GM12878 (cell line): ENCODE measurements around the gene DDIT4. TPM values are rescaled to one million over a fixed set of nuclear protein-coding genes. Genes with fewer than 3 reads are reported as not detected.

ENCODE experiments used
- ATAC-seq: fragments of 200-7000 bp; cut with Tn5 transposase; 3 replicates; pipeline ENCODE4 v1.9.1; 2020; ENCODE audit warnings: mild to moderate bottlenecking, moderate library complexity
- BruUV-seq: library from RNA; stranded (reverse); fragments of 400-500 nt; replicated peaks from 2 replicates; lab custom pipeline; 2021; lab: Mats Ljungman, UMichigan
- CTCF ChIA-PET: fragments of 300-600 bp; sonication (Branson Sonifier 250); formaldehyde crosslinking; extraction: SDS; loops from one replicate; lab custom pipeline; 2021; ENCODE audit warnings: inconsistent platforms; lab: Yijun Ruan, JAX
- POLR2A ChIA-PET: fragments of 350-600 bp; formaldehyde crosslinking; extraction: SDS; loops from one replicate; lab custom pipeline; 2021; ENCODE audit warnings: inconsistent platforms; lab: Charles Lee
- RAD21 ChIA-PET: fragments of 300-600 bp; sonication (Branson Sonifier 250); formaldehyde crosslinking; loops from one replicate; lab custom pipeline; 2023; ENCODE audit warnings: antibody characterized with exemption; ENCODE audit not compliant: unreplicated experiment; lab: Charles Lee
- SMC1A ChIA-PET: fragments of 300-600 bp; sonication (Branson Sonifier 250); formaldehyde crosslinking; loops from one replicate; lab custom pipeline; 2023; ENCODE audit not compliant: unreplicated experiment, uncharacterized antibody; lab: Charles Lee
- DNase-seq: peaks from one replicate; pipeline ENCODE4 v3.0.0-alpha.2; 2011; ENCODE audit warnings: low read depth, low spot score
- FAIRE-seq: peaks from 3 replicates; lab custom pipeline; 2011; peaks lifted over from hg19 to GRCh38; lab: Jason Lieb, UNC
- H2AFZ ChIP-seq: 2 replicates; pipeline ENCODE4 v1.6.0; 2011; ENCODE audit warnings: low read depth, low read length, control low read depth; ENCODE audit not compliant: control insufficient read depth
- H3K27ac ChIP-seq: 2 replicates; pipeline ENCODE4 v1.5.1; 2011; ENCODE audit warnings: control low read depth; ENCODE audit not compliant: control insufficient read depth, insufficient read depth
- H3K27me3 ChIP-seq, 2 experiments: replicated peaks in 1 of 2; 2 replicates each; pipeline versions ENCODE4 v1.6.0 to v1.6.1; 2011; ENCODE audit warnings: low read length in 1 of 2; ENCODE audit not compliant: control insufficient read depth in 2 of 2, insufficient read depth in 2 of 2
- H3K36me3 ChIP-seq, 2 experiments: 2 replicates each; pipeline ENCODE4 v1.5.1; 2011; ENCODE audit warnings: low read length in 1 of 2; ENCODE audit not compliant: control insufficient read depth in 2 of 2, insufficient read depth in 2 of 2
- H3K4me1 ChIP-seq: 2 replicates; pipeline ENCODE4 v1.6.1; 2011; ENCODE audit warnings: mild to moderate bottlenecking, low read length, moderate library complexity, mixed read lengths; ENCODE audit not compliant: control insufficient read depth, insufficient read depth
- H3K4me2 ChIP-seq: 2 replicates; pipeline ENCODE4 v1.6.0; 2011; ENCODE audit warnings: control low read depth; ENCODE audit not compliant: control insufficient read depth, insufficient read depth
- H3K4me3 ChIP-seq: fragments of 200-600 bp; sonication (generic); 2 replicates; pipeline ENCODE4 v1.5.1; 2016
- H3K79me2 ChIP-seq: 2 replicates; pipeline ENCODE4 v1.6.0; 2011; ENCODE audit warnings: low read length; ENCODE audit not compliant: control insufficient read depth, insufficient read depth
- H3K9ac ChIP-seq: 2 replicates; pipeline ENCODE4 v1.8.0; 2011; ENCODE audit warnings: low read length, control low read depth, mixed read lengths; ENCODE audit not compliant: control insufficient read depth, insufficient read depth
- H3K9me3 ChIP-seq: replicated peaks from 3 replicates; pipeline ENCODE4 v1.5.1; 2011; ENCODE audit warnings: mild to moderate bottlenecking, low read length; ENCODE audit not compliant: control insufficient read depth, insufficient read depth
- H4K20me1 ChIP-seq: 2 replicates; pipeline ENCODE4 v1.6.0; 2011; ENCODE audit not compliant: control insufficient read depth, insufficient read depth
- ZNF207 ChIP-seq: fragments of 450-650 bp; IDR thresholded peaks from 2 replicates; pipeline ENCODE4 v1.6.1; 2014; ENCODE audit warnings: antibody characterized with exemption, mild to moderate bottlenecking, borderline replicate concordance
- ZNF274 ChIP-seq: IDR thresholded peaks from one replicate; pipeline ENCODE4 v1.8.0; 2011; ENCODE audit not compliant: insufficient read length, insufficient read depth
- WGBS: methylation state at CpG from one replicate; pipeline ENCODE4 v1.1.6; 2016; ENCODE audit warnings: low lambda C conversion rate; ENCODE audit not compliant: insufficient replicate concordance, insufficient coverage; ENCODE audit errors: missing lambda C conversion rate; 5-methylcytosine and 5-hydroxymethylcytosine counted together
- in situ Hi-C: fragments of 300-500 bp; cut with MboI; formaldehyde crosslinking; loops from 9 replicates; pipeline ENCODE4 v1.14.3; 2018; ENCODE audit warnings: mixed read lengths
- intact Hi-C: fragments of 100-400 bp; cut with micrococcal nuclease; formaldehyde crosslinking; loops from one replicate; pipeline ENCODE4 v1.14.2; 2022; ENCODE audit not compliant: unreplicated experiment
- polyA plus RNA-seq, 11 experiments: library from polyadenylated mRNA; depleted of rRNA in 4 of 11; unstranded in 6 of 11; stranded (reverse) in 5 of 11; fragments of >200 nt; fragmentation: Nextera tagmentation in 4 of 11; fragmentation: Illumina TruSeq in 1 of 11; extraction: Ambion mirVana in 4 of 11; extraction: Trizol in 1 of 11; gene quantifications; 1 replicate in 1 of 11; 2 replicates in 10 of 11; pipeline versions ENCODE4 v1.2.1 to v1.2.3, GENCODE V29; 2011 to 2016; ENCODE audit warnings: inconsistent platforms in 2 of 11, missing spikeins in 2 of 11, low read depth in 1 of 11
- total RNA-seq, 4 experiments: library from RNA; depleted of rRNA in 3 of 4; stranded (reverse); fragments of >200 nt in 3 of 4; fragmentation: Illumina TruSeq in 1 of 4; extraction: Trizol in 1 of 4; gene quantifications; 2 replicates each; pipeline versions ENCODE4 v1.2.1 to v1.2.3, GENCODE V29; 2013 to 2021
- TF ChIP-seq, protein P1 (sequence below): fragments of 450-650 bp; IDR thresholded peaks from 2 replicates; pipeline ENCODE4 v1.6.1; 2017; ENCODE audit warnings: antibody characterized with exemption, mild to moderate bottlenecking, moderate library complexity
- TF ChIP-seq, protein P2 (sequence below): fragments of 150-350 bp; IDR thresholded peaks from 2 replicates; pipeline ENCODE4 v1.6.1; 2016; ENCODE audit warnings: low read depth, low read length
- TF ChIP-seq, protein P3 (sequence below): fragments of 450-650 bp; IDR thresholded peaks from 2 replicates; pipeline ENCODE4 v1.6.1; 2014; ENCODE audit warnings: mild to moderate bottlenecking
- TF ChIP-seq, protein P4 (sequence below): fragments of 450-650 bp; IDR thresholded peaks from 2 replicates; pipeline ENCODE4 v1.6.1; 2017; ENCODE audit warnings: mild to moderate bottlenecking, moderate library complexity
- TF ChIP-seq, protein P5 (sequence below): IDR thresholded peaks from 2 replicates; pipeline ENCODE4 v1.6.1; 2011; ENCODE audit warnings: mild to moderate bottlenecking, low read depth, low read length, moderate library complexity; ENCODE audit not compliant: insufficient replicate concordance

Gene DDIT4
- total and polyA plus RNA-seq, 10 of the 15 experiments (the other 5 are each of a cell fraction or from before 2014, with no cell fraction given): 2.1 to 277 (median 183) TPM

DNA sequence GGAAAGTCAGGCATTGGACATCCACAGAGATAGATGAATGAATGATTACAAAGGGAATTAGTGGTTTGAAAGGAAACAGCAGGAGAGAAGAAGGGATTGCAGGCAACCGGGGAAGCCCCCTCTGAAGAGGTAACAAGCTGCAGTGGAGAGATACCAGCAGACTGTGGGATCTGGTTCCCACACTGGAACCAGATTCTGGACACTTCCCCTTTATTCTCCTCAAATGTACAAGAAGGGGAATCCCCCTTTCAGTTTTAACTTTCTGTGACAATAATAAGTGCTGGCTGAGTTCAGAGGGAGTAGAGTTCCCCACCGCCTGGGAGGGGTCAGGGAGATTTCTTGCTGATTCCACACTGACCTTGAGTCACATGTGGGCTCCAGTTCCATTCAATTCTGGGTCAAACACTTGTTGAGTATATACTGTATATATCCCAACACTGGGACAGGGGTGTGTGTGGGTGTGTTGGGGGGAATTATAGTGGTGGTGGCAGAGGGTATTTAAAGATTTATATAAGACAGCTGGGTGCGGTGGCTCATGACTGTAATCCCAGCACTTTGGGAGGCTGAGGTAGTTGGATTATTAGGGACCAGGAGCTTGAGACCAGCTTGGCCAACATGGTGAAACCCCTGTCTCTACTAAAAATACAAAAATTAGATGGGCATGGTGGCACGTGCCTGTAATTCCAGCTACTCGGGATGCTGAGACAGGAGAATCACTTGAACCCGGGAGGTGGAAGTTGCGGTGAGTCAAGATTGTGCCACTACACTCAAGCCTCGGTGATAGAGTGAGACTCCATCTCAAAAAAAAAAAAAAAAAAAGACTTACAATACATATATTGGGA is 16.5 kb upstream of the DDIT4 start:
- Histone ChIP-seq H3K4me3 (no peak overlapping the region), H2AFZ (no peak overlapping the region), H3K27ac (peak overlapping the region; percentile 70), H3K27me3 (no peaks in the 10 kb centered on the region), H3K4me2 (peak overlapping the region; percentile 31; the same call in 1 of the 2 replicates), H3K9me3 (no peaks in the 10 kb centered on the region), H3K36me3 (no peaks in the 10 kb centered on the region), H3K9ac (0 out of 2 replicates have a peak overlapping the region, but pooled peaks have one; percentile 1), H4K20me1 (no peaks in the 10 kb centered on the region), H3K79me2 (peaks cover 2% of the 10 kb centered on the region), H3K4me1 (peaks cover 78% of the 10 kb centered on the region)
- in situ Hi-C loops: no loop called here
- 51% methylated on average over 8 of the region's 8 CpGs for WGBS
- BruUV-seq: no TSS peak
- SMC1A ChIA-PET: interaction anchor here (0.9 to 21.0 kb wide), 13 partner anchors 10 to 124 kb away, joined by 3 to 275 read pairs (median 8); partner anchors contain the start of genes ASCC1 and DDIT4
- RAD21 ChIA-PET: interaction anchor here (0.6 to 13.0 kb wide), 9 partner anchors 11 to 125 kb away, joined by 3 to 200 read pairs (median 73); partner anchors contain the start of genes ANAPC16, ASCC1 and DDIT4
- DNase-seq: peak; percentile 92
- peak; percentile 17 for ATAC-seq
- intact Hi-C loops: no loop called here
- FAIRE-seq: peak; percentile 57
- CTCF ChIA-PET: interaction anchor here (0.6 to 7.6 kb wide), 10 partner anchors 8 to 125 kb away, joined by 3 to 59 read pairs (median 5); partner anchors contain the start of gene DDIT4
- POLR2A ChIA-PET: interaction anchor here (0.6 to 11.6 kb wide), 9 partner anchors 9 to 126 kb away, joined by 4 to 267 read pairs (median 48); partner anchors contain the start of genes ANAPC16, ASCC1 and DDIT4
- TF ChIP-seq, protein P1, sequence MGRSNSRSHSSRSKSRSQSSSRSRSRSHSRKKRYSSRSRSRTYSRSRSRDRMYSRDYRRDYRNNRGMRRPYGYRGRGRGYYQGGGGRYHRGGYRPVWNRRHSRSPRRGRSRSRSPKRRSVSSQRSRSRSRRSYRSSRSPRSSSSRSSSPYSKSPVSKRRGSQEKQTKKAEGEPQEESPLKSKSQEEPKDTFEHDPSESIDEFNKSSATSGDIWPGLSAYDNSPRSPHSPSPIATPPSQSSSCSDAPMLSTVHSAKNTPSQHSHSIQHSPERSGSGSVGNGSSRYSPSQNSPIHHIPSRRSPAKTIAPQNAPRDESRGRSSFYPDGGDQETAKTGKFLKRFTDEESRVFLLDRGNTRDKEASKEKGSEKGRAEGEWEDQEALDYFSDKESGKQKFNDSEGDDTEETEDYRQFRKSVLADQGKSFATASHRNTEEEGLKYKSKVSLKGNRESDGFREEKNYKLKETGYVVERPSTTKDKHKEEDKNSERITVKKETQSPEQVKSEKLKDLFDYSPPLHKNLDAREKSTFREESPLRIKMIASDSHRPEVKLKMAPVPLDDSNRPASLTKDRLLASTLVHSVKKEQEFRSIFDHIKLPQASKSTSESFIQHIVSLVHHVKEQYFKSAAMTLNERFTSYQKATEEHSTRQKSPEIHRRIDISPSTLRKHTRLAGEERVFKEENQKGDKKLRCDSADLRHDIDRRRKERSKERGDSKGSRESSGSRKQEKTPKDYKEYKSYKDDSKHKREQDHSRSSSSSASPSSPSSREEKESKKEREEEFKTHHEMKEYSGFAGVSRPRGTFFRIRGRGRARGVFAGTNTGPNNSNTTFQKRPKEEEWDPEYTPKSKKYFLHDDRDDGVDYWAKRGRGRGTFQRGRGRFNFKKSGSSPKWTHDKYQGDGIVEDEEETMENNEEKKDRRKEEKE: no peak
- no peak for TF ChIP-seq ZNF207
- TF ChIP-seq, protein P2, sequence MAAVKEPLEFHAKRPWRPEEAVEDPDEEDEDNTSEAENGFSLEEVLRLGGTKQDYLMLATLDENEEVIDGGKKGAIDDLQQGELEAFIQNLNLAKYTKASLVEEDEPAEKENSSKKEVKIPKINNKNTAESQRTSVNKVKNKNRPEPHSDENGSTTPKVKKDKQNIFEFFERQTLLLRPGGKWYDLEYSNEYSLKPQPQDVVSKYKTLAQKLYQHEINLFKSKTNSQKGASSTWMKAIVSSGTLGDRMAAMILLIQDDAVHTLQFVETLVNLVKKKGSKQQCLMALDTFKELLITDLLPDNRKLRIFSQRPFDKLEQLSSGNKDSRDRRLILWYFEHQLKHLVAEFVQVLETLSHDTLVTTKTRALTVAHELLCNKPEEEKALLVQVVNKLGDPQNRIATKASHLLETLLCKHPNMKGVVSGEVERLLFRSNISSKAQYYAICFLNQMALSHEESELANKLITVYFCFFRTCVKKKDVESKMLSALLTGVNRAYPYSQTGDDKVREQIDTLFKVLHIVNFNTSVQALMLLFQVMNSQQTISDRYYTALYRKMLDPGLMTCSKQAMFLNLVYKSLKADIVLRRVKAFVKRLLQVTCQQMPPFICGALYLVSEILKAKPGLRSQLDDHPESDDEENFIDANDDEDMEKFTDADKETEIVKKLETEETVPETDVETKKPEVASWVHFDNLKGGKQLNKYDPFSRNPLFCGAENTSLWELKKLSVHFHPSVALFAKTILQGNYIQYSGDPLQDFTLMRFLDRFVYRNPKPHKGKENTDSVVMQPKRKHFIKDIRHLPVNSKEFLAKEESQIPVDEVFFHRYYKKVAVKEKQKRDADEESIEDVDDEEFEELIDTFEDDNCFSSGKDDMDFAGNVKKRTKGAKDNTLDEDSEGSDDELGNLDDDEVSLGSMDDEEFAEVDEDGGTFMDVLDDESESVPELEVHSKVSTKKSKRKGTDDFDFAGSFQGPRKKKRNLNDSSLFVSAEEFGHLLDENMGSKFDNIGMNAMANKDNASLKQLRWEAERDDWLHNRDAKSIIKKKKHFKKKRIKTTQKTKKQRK: no peak
- no peak for TF ChIP-seq ZNF274
- TF ChIP-seq, protein P3, sequence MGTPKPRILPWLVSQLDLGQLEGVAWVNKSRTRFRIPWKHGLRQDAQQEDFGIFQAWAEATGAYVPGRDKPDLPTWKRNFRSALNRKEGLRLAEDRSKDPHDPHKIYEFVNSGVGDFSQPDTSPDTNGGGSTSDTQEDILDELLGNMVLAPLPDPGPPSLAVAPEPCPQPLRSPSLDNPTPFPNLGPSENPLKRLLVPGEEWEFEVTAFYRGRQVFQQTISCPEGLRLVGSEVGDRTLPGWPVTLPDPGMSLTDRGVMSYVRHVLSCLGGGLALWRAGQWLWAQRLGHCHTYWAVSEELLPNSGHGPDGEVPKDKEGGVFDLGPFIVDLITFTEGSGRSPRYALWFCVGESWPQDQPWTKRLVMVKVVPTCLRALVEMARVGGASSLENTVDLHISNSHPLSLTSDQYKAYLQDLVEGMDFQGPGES: no peak
- TF ChIP-seq, protein P4, sequence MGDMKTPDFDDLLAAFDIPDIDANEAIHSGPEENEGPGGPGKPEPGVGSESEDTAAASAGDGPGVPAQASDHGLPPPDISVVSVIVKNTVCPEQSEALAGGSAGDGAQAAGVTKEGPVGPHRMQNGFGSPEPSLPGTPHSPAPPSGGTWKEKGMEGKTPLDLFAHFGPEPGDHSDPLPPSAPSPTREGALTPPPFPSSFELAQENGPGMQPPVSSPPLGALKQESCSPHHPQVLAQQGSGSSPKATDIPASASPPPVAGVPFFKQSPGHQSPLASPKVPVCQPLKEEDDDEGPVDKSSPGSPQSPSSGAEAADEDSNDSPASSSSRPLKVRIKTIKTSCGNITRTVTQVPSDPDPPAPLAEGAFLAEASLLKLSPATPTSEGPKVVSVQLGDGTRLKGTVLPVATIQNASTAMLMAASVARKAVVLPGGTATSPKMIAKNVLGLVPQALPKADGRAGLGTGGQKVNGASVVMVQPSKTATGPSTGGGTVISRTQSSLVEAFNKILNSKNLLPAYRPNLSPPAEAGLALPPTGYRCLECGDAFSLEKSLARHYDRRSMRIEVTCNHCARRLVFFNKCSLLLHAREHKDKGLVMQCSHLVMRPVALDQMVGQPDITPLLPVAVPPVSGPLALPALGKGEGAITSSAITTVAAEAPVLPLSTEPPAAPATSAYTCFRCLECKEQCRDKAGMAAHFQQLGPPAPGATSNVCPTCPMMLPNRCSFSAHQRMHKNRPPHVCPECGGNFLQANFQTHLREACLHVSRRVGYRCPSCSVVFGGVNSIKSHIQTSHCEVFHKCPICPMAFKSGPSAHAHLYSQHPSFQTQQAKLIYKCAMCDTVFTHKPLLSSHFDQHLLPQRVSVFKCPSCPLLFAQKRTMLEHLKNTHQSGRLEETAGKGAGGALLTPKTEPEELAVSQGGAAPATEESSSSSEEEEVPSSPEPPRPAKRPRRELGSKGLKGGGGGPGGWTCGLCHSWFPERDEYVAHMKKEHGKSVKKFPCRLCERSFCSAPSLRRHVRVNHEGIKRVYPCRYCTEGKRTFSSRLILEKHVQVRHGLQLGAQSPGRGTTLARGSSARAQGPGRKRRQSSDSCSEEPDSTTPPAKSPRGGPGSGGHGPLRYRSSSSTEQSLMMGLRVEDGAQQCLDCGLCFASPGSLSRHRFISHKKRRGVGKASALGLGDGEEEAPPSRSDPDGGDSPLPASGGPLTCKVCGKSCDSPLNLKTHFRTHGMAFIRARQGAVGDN: peak; percentile 81; the same call in 1 of the 2 replicates
- TF ChIP-seq, protein P5, sequence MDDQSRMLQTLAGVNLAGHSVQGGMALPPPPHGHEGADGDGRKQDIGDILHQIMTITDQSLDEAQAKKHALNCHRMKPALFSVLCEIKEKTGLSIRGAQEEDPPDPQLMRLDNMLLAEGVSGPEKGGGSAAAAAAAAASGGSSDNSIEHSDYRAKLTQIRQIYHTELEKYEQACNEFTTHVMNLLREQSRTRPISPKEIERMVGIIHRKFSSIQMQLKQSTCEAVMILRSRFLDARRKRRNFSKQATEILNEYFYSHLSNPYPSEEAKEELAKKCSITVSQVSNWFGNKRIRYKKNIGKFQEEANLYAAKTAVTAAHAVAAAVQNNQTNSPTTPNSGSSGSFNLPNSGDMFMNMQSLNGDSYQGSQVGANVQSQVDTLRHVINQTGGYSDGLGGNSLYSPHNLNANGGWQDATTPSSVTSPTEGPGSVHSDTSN: no peak
